ENCODE data around the gene HINFP. TPM values are rescaled to one million over a fixed set of nuclear protein-coding genes. Genes with fewer than 3 reads are reported as not detected.

Gene HINFP
- total and polyA plus RNA-seq, 4 donors, result 6.4 to 14.3 (median 8.3) TPM

DNA sequence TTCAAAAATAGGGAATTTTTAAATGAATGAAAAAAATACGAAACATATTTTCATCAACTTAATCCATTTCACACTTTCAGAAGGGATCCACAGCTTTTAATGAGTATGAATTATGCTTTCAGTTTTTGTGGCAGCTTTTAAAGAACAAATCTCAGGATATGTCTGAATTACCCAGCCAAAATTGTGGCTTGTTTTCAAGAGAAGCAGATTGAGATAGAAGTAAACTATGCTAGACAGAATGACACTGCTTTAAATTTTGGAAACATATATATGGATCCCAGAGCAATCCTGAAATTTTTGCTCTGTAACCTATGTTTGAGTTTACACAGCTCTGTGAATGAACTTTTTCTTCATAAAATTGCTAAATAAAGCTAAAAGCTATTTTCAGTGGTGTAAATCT, 2.4 kb upstream of the HINFP start:
- TF ChIP-seq TAF1 (conservative IDR thresholded peaks at IDR 0.05) (no peak), YY1 (IDR thresholded peaks at IDR 0.05) (no peak), HNF4A (conservative IDR thresholded peaks at IDR 0.05) (no peak), JUND (IDR thresholded peaks at IDR 0.05) (no peak), GABPA (IDR thresholded peaks at IDR 0.05 in 1 of 2, conservative IDR thresholded peaks at IDR 0.05 in 1 of 2) (no peak), FOXA1 (IDR thresholded peaks at IDR 0.05) (no peak), HNF4G (IDR thresholded peaks at IDR 0.05) (no peak), RXRA (IDR thresholded peaks at IDR 0.05) (no peak), SP1 (IDR thresholded peaks at IDR 0.05) (no peak), FOXA2 (IDR thresholded peaks at IDR 0.05) (no peak), NR2F2 (IDR thresholded peaks at IDR 0.05) (no peak), RAD21 (IDR thresholded peaks at IDR 0.05) (no peak), EGR1 (IDR thresholded peaks at IDR 0.05; ENCODE audit: low read depth in 2 of 2) (no peak)
- TF ChIP-seq, protein P1, sequence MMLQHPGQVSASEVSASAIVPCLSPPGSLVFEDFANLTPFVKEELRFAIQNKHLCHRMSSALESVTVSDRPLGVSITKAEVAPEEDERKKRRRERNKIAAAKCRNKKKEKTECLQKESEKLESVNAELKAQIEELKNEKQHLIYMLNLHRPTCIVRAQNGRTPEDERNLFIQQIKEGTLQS (IDR thresholded peaks at IDR 0.05), result no peak
- TF ChIP-seq, protein P2, sequence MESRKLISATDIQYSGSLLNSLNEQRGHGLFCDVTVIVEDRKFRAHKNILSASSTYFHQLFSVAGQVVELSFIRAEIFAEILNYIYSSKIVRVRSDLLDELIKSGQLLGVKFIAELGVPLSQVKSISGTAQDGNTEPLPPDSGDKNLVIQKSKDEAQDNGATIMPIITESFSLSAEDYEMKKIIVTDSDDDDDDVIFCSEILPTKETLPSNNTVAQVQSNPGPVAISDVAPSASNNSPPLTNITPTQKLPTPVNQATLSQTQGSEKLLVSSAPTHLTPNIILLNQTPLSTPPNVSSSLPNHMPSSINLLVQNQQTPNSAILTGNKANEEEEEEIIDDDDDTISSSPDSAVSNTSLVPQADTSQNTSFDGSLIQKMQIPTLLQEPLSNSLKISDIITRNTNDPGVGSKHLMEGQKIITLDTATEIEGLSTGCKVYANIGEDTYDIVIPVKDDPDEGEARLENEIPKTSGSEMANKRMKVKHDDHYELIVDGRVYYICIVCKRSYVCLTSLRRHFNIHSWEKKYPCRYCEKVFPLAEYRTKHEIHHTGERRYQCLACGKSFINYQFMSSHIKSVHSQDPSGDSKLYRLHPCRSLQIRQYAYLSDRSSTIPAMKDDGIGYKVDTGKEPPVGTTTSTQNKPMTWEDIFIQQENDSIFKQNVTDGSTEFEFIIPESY (IDR thresholded peaks at IDR 0.05), result no peak
- TF ChIP-seq, protein P3, sequence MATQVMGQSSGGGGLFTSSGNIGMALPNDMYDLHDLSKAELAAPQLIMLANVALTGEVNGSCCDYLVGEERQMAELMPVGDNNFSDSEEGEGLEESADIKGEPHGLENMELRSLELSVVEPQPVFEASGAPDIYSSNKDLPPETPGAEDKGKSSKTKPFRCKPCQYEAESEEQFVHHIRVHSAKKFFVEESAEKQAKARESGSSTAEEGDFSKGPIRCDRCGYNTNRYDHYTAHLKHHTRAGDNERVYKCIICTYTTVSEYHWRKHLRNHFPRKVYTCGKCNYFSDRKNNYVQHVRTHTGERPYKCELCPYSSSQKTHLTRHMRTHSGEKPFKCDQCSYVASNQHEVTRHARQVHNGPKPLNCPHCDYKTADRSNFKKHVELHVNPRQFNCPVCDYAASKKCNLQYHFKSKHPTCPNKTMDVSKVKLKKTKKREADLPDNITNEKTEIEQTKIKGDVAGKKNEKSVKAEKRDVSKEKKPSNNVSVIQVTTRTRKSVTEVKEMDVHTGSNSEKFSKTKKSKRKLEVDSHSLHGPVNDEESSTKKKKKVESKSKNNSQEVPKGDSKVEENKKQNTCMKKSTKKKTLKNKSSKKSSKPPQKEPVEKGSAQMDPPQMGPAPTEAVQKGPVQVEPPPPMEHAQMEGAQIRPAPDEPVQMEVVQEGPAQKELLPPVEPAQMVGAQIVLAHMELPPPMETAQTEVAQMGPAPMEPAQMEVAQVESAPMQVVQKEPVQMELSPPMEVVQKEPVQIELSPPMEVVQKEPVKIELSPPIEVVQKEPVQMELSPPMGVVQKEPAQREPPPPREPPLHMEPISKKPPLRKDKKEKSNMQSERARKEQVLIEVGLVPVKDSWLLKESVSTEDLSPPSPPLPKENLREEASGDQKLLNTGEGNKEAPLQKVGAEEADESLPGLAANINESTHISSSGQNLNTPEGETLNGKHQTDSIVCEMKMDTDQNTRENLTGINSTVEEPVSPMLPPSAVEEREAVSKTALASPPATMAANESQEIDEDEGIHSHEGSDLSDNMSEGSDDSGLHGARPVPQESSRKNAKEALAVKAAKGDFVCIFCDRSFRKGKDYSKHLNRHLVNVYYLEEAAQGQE (IDR thresholded peaks at IDR 0.05), result no peak
- TF ChIP-seq, protein P4, sequence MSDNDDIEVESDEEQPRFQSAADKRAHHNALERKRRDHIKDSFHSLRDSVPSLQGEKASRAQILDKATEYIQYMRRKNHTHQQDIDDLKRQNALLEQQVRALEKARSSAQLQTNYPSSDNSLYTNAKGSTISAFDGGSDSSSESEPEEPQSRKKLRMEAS (IDR thresholded peaks at IDR 0.05), result no peak
- TF ChIP-seq, protein P5, sequence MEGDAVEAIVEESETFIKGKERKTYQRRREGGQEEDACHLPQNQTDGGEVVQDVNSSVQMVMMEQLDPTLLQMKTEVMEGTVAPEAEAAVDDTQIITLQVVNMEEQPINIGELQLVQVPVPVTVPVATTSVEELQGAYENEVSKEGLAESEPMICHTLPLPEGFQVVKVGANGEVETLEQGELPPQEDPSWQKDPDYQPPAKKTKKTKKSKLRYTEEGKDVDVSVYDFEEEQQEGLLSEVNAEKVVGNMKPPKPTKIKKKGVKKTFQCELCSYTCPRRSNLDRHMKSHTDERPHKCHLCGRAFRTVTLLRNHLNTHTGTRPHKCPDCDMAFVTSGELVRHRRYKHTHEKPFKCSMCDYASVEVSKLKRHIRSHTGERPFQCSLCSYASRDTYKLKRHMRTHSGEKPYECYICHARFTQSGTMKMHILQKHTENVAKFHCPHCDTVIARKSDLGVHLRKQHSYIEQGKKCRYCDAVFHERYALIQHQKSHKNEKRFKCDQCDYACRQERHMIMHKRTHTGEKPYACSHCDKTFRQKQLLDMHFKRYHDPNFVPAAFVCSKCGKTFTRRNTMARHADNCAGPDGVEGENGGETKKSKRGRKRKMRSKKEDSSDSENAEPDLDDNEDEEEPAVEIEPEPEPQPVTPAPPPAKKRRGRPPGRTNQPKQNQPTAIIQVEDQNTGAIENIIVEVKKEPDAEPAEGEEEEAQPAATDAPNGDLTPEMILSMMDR (IDR thresholded peaks at IDR 0.05; ENCODE audit: low read depth, low read length, missing input control), result no peak
- Histone ChIP-seq H3K27me3 (ENCODE audit: control insufficient read depth in 4 of 4, insufficient read depth in 4 of 4, low read length in 3 of 4) (no peaks in the 10 kb centered on the region), H3K4me3 (ENCODE audit: low read depth in 1 of 3, low read length in 3 of 3) (no peak overlapping the region), H3K9me3 (ENCODE audit: control insufficient read depth in 4 of 4, low read length in 3 of 4) (no peaks in the 10 kb centered on the region), H3K9ac (ENCODE audit: low read depth in 1 of 2, low read length in 2 of 2) (no peak overlapping the region), H3K4me1 (ENCODE audit: control insufficient read depth in 4 of 4, insufficient read depth in 4 of 4, low read length in 3 of 4) (peaks cover 6 to 21% (median 17%) of the 10 kb centered on the region in 4 donors), H3K36me3 (ENCODE audit: control insufficient read depth in 4 of 4, insufficient read depth in 3 of 4, low read depth in 1 of 4, low read length in 3 of 4) (peaks cover 0 to 16% (median 10%) of the 10 kb centered on the region in 4 donors), H3K27ac (ENCODE audit: low read depth in 1 of 2, low read length in 2 of 2) (no peak overlapping the region)
- 97% methylated on average over 1 of the region's 1 CpG for WGBS
- no peak for DNase-seq (ENCODE audit: low spot score)
